ENCODE results near the gene PDE8A.
"Not testable (repeated sequence)": the region's sequence is repeated elsewhere in the genome, so short reads cannot be mapped to it uniquely, and the experiment has no call there.

The PDE8A gene

DNA sequence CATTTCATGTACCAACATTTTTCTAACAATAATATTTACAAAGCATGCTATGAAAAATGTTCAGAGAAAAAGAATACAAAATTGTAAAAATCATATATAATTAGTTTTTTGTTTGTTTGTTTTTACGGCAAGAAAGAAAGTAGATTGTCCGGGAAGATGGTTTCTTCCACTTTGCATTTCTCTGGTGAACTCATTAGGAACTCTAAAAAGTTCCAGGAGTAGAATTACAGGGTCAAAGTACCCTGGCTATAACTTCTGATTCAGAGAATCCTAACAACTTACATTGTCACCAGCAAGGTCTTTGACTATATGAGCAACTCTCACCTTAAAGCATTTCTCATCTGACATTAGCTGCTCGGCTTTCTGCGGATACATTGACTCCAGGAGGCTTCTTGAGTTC lies 196.7 kb downstream of the PDE8A start:
- DNase-seq (ENCODE audit: low read depth), result no peak

DNA sequence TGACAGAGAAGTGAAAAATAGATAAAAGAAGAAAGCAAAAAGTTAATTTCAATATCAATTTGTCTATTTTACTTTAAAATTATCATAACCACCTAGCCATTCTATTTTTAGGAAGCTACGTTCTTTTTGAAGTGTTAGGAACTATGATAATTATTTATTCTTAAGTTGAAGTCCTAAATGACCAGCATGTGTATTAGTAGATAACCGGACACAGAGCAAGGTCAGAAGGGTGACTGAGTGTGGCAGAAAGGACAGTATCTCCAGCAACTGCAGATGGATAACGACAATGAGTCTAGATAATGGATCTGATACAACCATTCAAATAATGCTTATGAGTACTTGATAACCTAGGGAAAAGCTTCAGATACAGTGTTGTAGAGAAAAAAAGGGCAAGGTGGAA lies 198.0 kb downstream of the PDE8A start:
- DNase-seq (ENCODE audit: low read depth), result no peak

GRCh38 chr15:85185350-85185749 lies 203.7 kb downstream of the PDE8A start:
- DNase-seq (ENCODE audit: low read depth), result not testable (repeated sequence)

DNA sequence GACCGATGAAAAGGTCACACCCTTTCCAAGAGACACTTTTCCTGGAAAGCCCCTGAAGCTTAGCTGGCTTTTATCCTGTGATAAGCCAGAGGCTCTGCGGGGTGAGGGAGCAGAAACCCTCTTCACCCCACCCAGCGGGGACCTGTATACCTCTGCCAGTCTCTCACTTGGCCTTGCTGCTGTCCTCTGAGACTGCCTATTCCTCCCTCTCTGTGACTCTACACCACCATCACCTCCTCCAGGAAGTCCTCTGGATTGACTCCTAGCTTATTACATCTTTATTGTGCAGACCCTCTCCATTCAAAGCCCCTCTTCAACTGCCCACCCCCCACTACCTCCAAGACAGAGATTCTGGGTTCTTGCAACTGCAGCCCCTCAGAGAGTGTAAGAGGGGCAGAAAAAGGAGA lies 206.5 kb downstream of the PDE8A start:
- not testable (repeated sequence) for DNase-seq (ENCODE audit: low read depth)
